HS-27A (cell line): Measurements from ENCODE around the gene AP4M1.
A peak's percentile ranks its signal among the peaks of the same experiment; 100 is the strongest.

Source experiments
- DNase-seq: peaks from one replicate; pipeline ENCODE4 v3.0.0-alpha.2; 2012; ENCODE audit warnings: low read depth, missing footprints

AP4M1 gene

GRCh38 chr7:100101016-100101862 lies at the start of gene AP4M1, which contains the start of gene MCM7:
Gene AP4M1, plus strand, starts transcription at chr7:100101643. Its CDS starts 72 bp downstream, at chr7:100101715.
Gene MCM7, minus strand, starts transcription at chr7:100101397. Its CDS starts 103 bp downstream, at chr7:100101294.
- DNase-seq: peak; percentile 77

- DNase-seq: no peak
These were observed 48.2 kb upstream of the AP4M1 start for GRCh38 chr7:100053215-100053614.

- no peak for DNase-seq
These were observed 44.4 kb upstream of the AP4M1 start for GRCh38 chr7:100057006-100057405.

- no peak for DNase-seq
These were observed 42.1 kb upstream of the AP4M1 start for GRCh38 chr7:100059251-100059739.

- no peak for DNase-seq
These were observed 39.8 kb upstream of the AP4M1 start for GRCh38 chr7:100061518-100062193.

DNA sequence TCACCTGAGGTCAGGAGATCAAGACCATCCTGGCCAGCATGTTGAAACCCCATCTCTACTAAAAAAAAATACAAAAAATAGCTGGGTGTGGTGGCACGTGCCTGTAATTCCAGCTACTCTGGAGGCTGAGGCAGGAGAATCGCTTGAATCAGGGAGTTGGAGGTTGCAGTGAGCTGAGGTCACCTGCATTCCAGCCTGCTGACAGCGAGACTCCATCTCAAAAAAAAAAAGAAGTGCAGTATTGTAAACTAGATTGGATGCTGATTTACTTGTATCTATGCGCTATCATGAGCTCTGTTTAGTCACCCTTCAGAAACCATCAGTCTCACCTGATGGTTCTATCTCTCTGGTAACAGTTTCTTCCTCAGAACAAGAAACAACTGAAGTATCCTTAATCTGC lies 38.1 kb upstream of the AP4M1 start:
- no peak for DNase-seq

- DNase-seq: no peak
These were observed 37.3 kb upstream of the AP4M1 start for GRCh38 chr7:100064162-100064561.

DNA sequence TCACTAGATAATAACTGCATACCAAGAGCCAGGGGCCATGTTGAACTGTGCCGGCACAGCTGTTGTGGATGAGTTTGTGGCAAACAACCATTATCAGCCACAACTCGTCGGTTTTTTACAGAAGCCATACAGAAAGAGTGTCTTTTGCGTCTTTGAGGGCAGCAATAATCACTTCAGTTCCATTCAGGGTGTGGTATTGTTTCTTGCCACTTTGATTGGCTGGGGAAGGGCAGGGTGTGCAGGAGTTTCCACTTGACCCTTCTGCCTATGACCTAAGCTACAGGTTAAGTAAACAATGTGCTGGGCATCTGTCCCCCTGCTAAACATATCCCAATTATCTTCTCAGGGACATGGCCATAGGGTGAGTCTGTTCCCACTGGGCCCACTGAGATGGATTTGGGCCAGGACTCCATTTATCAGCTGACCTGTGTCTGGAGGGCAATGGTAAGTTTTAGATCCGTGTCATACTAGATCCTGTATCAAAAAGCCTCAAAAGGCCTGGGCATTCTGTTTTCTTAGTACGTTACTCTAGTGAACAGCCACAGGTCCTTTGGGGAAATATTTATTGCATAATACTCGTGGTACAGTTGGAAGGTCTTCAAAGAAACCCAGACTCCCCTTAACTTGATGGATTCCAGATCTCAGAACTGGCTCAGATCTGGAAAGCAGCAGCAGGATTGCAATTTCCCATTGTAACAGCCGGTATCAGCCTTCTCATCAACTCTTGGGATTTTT lies 35.8 kb upstream of the AP4M1 start:
- no peak for DNase-seq

DNA sequence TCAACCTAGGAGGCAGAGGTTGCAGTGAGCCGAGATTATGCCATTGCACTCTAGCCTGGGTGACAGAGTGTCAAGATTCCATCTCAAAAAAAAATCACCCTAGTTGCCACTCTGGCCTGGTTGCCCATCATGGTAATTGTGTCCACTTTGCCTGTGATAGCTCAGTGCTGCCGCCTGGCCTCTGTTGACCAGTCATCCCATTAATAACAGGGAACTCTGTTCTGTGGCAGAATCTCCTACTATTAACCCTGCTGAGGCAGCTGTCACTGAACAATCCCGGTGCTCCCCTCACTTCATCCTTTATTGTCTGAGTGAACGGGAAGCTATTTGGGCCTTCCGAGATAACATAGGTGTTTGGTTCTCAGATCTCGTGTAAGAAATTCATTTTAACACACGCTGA lies 34.5 kb upstream of the AP4M1 start:
- no peak for DNase-seq

DNA sequence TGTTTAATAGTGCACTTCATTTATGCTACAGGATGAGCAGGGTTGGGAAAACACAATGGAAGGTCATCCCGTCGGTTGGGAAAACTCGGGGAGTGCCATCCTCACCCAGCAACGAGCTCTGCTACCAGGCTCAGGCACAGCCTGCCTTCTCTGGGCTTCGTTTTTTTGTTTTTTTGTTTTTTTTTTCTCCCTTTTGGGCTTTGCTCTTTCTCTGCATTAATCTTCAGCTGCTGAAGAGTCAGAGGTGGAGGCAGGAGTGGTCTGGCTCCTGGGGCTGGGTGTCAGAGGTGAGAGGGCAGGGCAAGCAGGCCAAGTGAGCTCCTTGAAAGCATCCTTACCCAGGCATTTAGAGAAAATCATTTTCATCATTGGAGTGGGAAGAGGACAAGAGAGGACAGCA lies 31.5 kb upstream of the AP4M1 start:
- no peak for DNase-seq

- no peak for DNase-seq
These were observed 30.3 kb upstream of the AP4M1 start for GRCh38 chr7:100071018-100071723.

- no peak for DNase-seq
These were observed 29.0 kb upstream of the AP4M1 start for GRCh38 chr7:100072462-100072861.

- DNase-seq: no peak
These were observed 26.6 kb upstream of the AP4M1 start for GRCh38 chr7:100074841-100075240.

- DNase-seq: no peak
These were observed 26.0 kb upstream of the AP4M1 start for GRCh38 chr7:100075418-100075817.

DNA sequence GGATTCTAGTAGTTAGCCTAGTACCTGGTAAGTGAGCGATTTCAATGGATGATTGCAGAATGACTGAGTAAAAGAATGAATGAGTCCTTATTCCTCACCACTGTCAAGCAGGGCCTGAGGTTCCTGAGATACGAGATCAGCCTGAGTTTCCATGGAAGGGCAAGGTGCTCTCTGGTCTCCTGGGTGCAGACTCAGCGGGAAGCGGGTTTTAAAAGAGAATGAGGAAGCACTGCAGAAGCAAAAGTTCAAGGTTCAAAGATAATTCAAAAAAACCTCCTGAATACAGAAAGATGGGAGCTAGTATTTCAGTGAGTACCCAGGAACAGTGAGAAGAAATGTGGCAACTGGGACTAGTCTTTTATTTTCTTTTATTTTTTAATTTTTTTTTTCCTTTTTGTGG lies 24.2 kb upstream of the AP4M1 start:
- no peak for DNase-seq

- DNase-seq: no peak
These were observed 22.4 kb upstream of the AP4M1 start for GRCh38 chr7:100079024-100079560.

- DNase-seq: no peak
These were observed 20.4 kb upstream of the AP4M1 start for GRCh38 chr7:100080907-100081534.

DNA sequence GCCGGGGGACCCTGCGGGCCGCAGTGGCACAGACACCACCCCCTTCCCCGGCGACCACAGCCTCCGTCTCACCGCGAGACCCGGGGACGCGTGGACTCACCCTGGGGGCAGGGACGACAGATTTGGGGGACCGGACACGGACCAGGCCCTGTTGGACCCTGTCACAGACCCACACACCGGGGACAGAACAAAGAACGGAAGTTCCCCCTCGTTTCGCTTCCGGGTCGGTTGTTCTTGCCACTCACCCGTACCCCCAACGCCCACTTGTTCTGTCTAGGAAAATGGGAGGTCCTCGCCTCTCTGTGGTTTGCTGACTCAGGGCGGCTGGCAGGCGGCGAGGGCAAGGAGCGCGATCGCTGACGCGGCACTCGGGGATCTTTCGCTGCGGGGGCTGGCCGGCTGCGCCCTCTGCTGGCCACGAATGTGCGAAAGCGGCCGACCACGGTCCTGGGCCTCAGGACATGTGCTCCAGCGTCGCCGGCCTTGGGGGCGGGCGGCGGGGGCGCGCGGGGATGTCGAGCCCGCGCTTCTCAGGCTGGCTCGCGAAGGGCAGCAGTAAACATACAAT lies 19.8 kb upstream of the AP4M1 start, which contains the start of gene ZNF3:
Gene ZNF3 (minus strand): TSS at position 189 of the 568 bp plus-strand sequence. CDS start 4,366 bp downstream, outside the sequence.
- DNase-seq: peak; percentile 88

DNA sequence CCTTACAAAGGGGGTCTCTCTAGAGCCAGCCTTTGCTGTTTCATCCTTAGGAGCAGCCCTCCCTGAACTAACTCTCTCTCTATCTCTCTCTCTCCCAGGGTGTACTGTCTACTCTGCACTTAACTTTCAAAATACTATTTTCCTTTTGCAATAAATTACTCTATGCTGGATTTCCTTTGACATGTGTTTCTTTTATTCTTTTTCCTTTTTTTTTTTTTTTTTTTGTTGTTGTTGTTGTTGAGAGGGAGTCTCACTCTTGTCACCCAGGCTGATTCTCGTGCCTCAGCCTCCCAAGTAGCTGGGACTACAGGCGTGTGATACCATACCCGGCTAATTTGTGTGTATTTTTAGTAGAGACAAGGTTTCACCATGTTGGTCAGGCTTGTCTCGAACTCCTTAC lies 18.5 kb upstream of the AP4M1 start:
- DNase-seq: no peak

- DNase-seq: no peak
These were observed 15.9 kb upstream of the AP4M1 start for GRCh38 chr7:100085515-100085914.
